HCT116 (cell line): ENCODE measurements around the gene UMODL1. TPM values are rescaled to one million over a fixed set of nuclear protein-coding genes. Genes with fewer than 3 reads are reported as not detected.

Source experiments
- ATAC-seq: fragments of 200-7000 bp; cut with Tn5 transposase; 2 replicates; pipeline ENCODE4 v1.9.1; 2020; ENCODE audit warnings: mild to moderate bottlenecking, moderate library complexity
- BruUV-seq: library from RNA; stranded (reverse); fragments of 400-500 nt; replicated peaks from 2 replicates; lab custom pipeline; 2021; lab: Mats Ljungman, UMichigan
- CTCF ChIA-PET: fragments of 300-600 bp; sonication (Branson Sonifier 250); formaldehyde crosslinking; loops from one replicate; lab custom pipeline; 2021; ENCODE audit warnings: antibody characterized with exemption; lab: Charles Lee
- POLR2A ChIA-PET: fragments of 300-600, 350-600 bp; sonication (Branson Sonifier 250); formaldehyde crosslinking; loops from one replicate; lab custom pipeline; 2021; ENCODE audit warnings: antibody characterized with exemption; lab: Charles Lee
- RAD21 ChIA-PET, 2 experiments: fragments of 300-600 bp; sonication (Branson Sonifier 250); formaldehyde crosslinking; loops; one replicate each; lab custom pipeline; 2023; ENCODE audit warnings: low total read pairs in 2 of 2; ENCODE audit not compliant: uncharacterized antibody in 2 of 2, unreplicated experiment in 2 of 2, low non-redundant PET in 1 of 2; lab: Charles Lee
- DNase-seq: peaks from one replicate; pipeline ENCODE4 v3.0.0-alpha.2; 2010; ENCODE audit warnings: low read depth, low spot score
- H2AFZ ChIP-seq: fragments of 200-600 bp; shearing (Covaris generic), sonication (generic); 2 replicates; pipeline ENCODE4 v1.6.1; 2017; ENCODE audit warnings: low read depth, mixed run types, mixed read lengths, antibody characterized with exemption, low read length; ENCODE audit not compliant: poor library complexity, severe bottlenecking
- H3K27ac ChIP-seq: 2 replicates; pipeline ENCODE4 v1.5.1; 2012; ENCODE audit warnings: low read depth, low read length
- H3K27me3 ChIP-seq: fragments of 200-600 bp; sonication (generic); 2 replicates; pipeline ENCODE4 v1.6.1; 2016; ENCODE audit warnings: mixed run types, low read length, mixed read lengths; ENCODE audit not compliant: insufficient read depth
- H3K36me3 ChIP-seq, 2 experiments: fragments of 200-500 bp in 1 of 2; fragments of 200-600 bp in 1 of 2; sonication (Bioruptor generic) in 1 of 2; sonication (generic) in 1 of 2; 2 replicates each; pipeline versions ENCODE4 v1.5.1 to v1.6.1; 2014 to 2016; ENCODE audit warnings: low read length in 2 of 2, inconsistent platforms in 1 of 2, mixed read lengths in 1 of 2, mixed run types in 1 of 2; ENCODE audit not compliant: insufficient read depth in 2 of 2, control insufficient read depth in 1 of 2
- H3K4me1 ChIP-seq, 2 experiments: fragments of 200-600 bp in 1 of 2; sonication (generic) in 1 of 2; 2 replicates each; pipeline versions ENCODE4 v1.5.1 to v1.6.1; 2012 to 2017; ENCODE audit warnings: low read length in 2 of 2, inconsistent platforms in 1 of 2, mild to moderate bottlenecking in 1 of 2, mixed read lengths in 1 of 2, mixed run types in 1 of 2, moderate library complexity in 1 of 2; ENCODE audit not compliant: insufficient read depth in 2 of 2, control insufficient read depth in 1 of 2
- H3K4me2 ChIP-seq: fragments of 200-600 bp; sonication (generic); 2 replicates; pipeline ENCODE4 v1.6.1; 2017; ENCODE audit warnings: mixed run types, low read length, mixed read lengths
- H3K4me3 ChIP-seq, 2 experiments: fragments of 200-600 bp in 1 of 2; sonication (generic) in 1 of 2; replicated peaks in 1 of 2; 2 replicates each; pipeline ENCODE4 v1.5.1; 2011 to 2016; ENCODE audit warnings: low read length in 2 of 2, control low read depth in 1 of 2, low read depth in 1 of 2, mild to moderate bottlenecking in 1 of 2, mixed read lengths in 1 of 2, mixed run types in 1 of 2
- H3K79me2 ChIP-seq: fragments of 200-600 bp; sonication (generic); 2 replicates; pipeline ENCODE4 v1.6.1; 2017; ENCODE audit warnings: mild to moderate bottlenecking, mixed run types, low read length, moderate library complexity, mixed read lengths; ENCODE audit not compliant: insufficient read depth
- H3K9ac ChIP-seq: fragments of 200-600 bp; sonication (generic); 2 replicates; pipeline ENCODE4 v1.6.1; 2016; ENCODE audit warnings: low read length, mixed read lengths
- H3K9me2 ChIP-seq: fragments of 200-600 bp; sonication (generic), shearing (Covaris generic); 2 replicates; pipeline ENCODE4 v1.6.1; 2017; ENCODE audit warnings: mixed run types, mild to moderate bottlenecking, moderate library complexity; ENCODE audit not compliant: insufficient read depth
- H3K9me3 ChIP-seq, 2 experiments: fragments of 200-500 bp in 1 of 2; fragments of 200-600 bp in 1 of 2; sonication (Bioruptor generic) in 1 of 2; sonication (generic) in 1 of 2; 2 replicates each; pipeline ENCODE4 v1.6.1; 2014 to 2017; ENCODE audit warnings: low read length in 2 of 2, mixed read lengths in 2 of 2, inconsistent platforms in 1 of 2, low read depth in 1 of 2, mild to moderate bottlenecking in 1 of 2, mixed run types in 1 of 2, moderate library complexity in 1 of 2; ENCODE audit not compliant: control insufficient read depth in 1 of 2, insufficient read depth in 1 of 2
- H4K20me1 ChIP-seq: fragments of 200-600 bp; sonication (generic), shearing (Covaris generic); 2 replicates; pipeline ENCODE4 v1.6.1; 2017; ENCODE audit warnings: mixed run types, mild to moderate bottlenecking, moderate library complexity; ENCODE audit not compliant: insufficient read depth
- CBX3 ChIP-seq: IDR thresholded peaks from 2 replicates; pipeline ENCODE4 v1.6.1; 2012; ENCODE audit warnings: low read depth
- CTCF ChIP-seq, 3 experiments: fragments of 200-600 bp in 1 of 3; sonication (generic) in 1 of 3; IDR thresholded peaks in 2 of 3; conservative IDR thresholded peaks in 1 of 3; 2 replicates each; pipeline ENCODE4 v1.5.1; 2012 to 2017; ENCODE audit warnings: low read depth in 2 of 3, low read length in 2 of 3, antibody characterized with exemption in 1 of 3, borderline replicate concordance in 1 of 3, control low read depth in 1 of 3, mild to moderate bottlenecking in 1 of 3, mixed read lengths in 1 of 3, mixed run types in 1 of 3, moderate library complexity in 1 of 3; ENCODE audit not compliant: insufficient read depth in 1 of 3
- EGR1 ChIP-seq: IDR thresholded peaks from 2 replicates; pipeline ENCODE4 v1.6.1; 2012; ENCODE audit warnings: low read depth
- EZH2 ChIP-seq: fragments of 200-600 bp; sonication (generic); IDR thresholded peaks from 2 replicates; pipeline ENCODE4 v1.6.1; 2017; ENCODE audit warnings: antibody characterized with exemption, mixed run types
- EZH2phosphoT487 ChIP-seq: fragments of 200-600 bp; IDR thresholded peaks from 2 replicates; pipeline ENCODE4 v1.6.1; 2018; ENCODE audit warnings: antibody characterized with exemption, borderline replicate concordance
- FOSL1 ChIP-seq: IDR thresholded peaks from 2 replicates; pipeline ENCODE4 v1.6.1; 2012; ENCODE audit warnings: low read depth
- MAX ChIP-seq: IDR thresholded peaks from 2 replicates; pipeline ENCODE4 v1.6.1; 2012
- POLR2A ChIP-seq: IDR thresholded peaks from 2 replicates; pipeline ENCODE4 v1.7.0; 2011; ENCODE audit warnings: borderline replicate concordance; ENCODE audit not compliant: insufficient read depth, insufficient read length; ENCODE audit errors: extremely low read depth
- RAD21 ChIP-seq: IDR thresholded peaks from 2 replicates; pipeline ENCODE4 v1.6.1; 2012; ENCODE audit warnings: low read depth, mild to moderate bottlenecking
- SIN3A ChIP-seq: IDR thresholded peaks from 2 replicates; pipeline ENCODE4 v1.6.1; 2012; ENCODE audit warnings: low read depth
- SP1 ChIP-seq: IDR thresholded peaks from 2 replicates; pipeline ENCODE4 v1.6.1; 2012; ENCODE audit warnings: low read depth
- SRF ChIP-seq: IDR thresholded peaks from 2 replicates; pipeline ENCODE4 v1.6.1; 2012; ENCODE audit warnings: low read depth
- YY1 ChIP-seq: IDR thresholded peaks from 2 replicates; pipeline ENCODE4 v1.6.1; 2011; ENCODE audit warnings: low read length, low read depth, moderate library complexity, mild to moderate bottlenecking; ENCODE audit not compliant: insufficient replicate concordance; ENCODE audit errors: extremely low read depth
- ZFX ChIP-seq: fragments of 450-650 bp; IDR thresholded peaks from 2 replicates; pipeline ENCODE4 v1.6.1; 2017
- ZNF274 ChIP-seq: fragments of 200-500 bp; sonication (Bioruptor generic); IDR thresholded peaks from 2 replicates; pipeline ENCODE4 v1.6.1; 2014; ENCODE audit warnings: mild to moderate bottlenecking, low read depth, low read length, inconsistent platforms
- intact Hi-C: fragments of 100-400 bp; cut with micrococcal nuclease; formaldehyde crosslinking; loops from 2 replicates; pipeline ENCODE4 v1.10.0; 2022
- total RNA-seq: library from RNA; stranded (reverse); gene quantifications from one replicate; pipeline ENCODE4 v1.2.1, GENCODE V29; 2021; ENCODE audit not compliant: unreplicated experiment

The UMODL1 gene
- total RNA-seq, 1 experiment from 2014 or later, result not detected

GRCh38 chr21:42109473-42109872, 38.4 kb downstream of the UMODL1 start (continued):
- no peak for TF ChIP-seq YY1

DNA sequence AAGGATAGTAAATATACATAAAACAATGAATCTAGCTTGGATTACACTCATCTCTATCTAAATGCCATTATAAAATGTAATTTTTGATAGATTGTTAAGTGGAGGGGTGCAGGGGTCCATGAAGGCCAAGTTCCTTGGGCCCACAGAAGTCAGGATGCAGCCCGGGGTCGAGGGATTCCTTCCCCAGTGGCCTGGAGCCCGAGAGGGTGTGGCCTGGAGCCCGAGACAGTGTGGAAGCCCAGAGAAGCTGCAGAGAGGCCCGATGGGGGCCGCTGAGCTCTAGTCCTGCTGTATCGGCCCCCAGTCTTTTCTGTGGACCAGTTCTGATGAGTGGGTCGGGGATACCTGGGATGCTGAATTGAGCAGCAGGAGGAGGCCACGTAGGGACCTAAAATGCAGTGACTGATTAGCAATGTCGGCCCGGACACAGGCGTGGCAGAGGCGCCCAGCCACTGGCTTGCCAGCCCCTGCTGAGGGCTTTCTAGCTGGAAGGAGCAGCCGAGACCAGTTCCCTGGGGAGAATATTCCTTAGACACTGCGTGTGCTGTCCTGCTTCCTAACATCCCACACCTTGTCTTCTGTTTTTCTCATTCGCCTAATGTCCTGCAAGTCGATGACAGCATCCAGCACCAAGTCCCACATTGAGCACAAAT, 38.9 kb downstream of the UMODL1 start:
- Histone ChIP-seq H3K79me2 (no peaks in the 10 kb centered on the region), H4K20me1 (no peaks in the 10 kb centered on the region), H2AFZ (no peak overlapping the region), H3K36me3 (no peaks in the 10 kb centered on the region), H3K9me2 (no peaks in the 10 kb centered on the region), H3K4me2 (no peak overlapping the region), H3K27me3 (peaks cover 6% of the 10 kb centered on the region; the same call in 1 of the 2 replicates), H3K4me1 (peaks cover 0 to 4% of the 10 kb centered on the region in 2 experiments; a peak in 1 of 4 replicates), H3K9me3 (no peaks in the 10 kb centered on the region), H3K27ac (no peak overlapping the region), H3K9ac (no peak overlapping the region), H3K4me3 (no peak overlapping the region)
- ChIA-PET RAD21 (no interaction called here), POLR2A (no interaction called here), CTCF (no interaction called here)
- intact Hi-C loops, result loop anchor here (10.0 kb wide), 1 partner anchor 235 kb away; the partner anchor contains the start of gene PRDM15
- TF ChIP-seq MAX (no peak), SRF (no peak), RAD21 (no peak), EZH2phosphoT487 (no peak), FOSL1 (no peak), CTCF (IDR thresholded peaks at IDR 0.05 in 2 of 3, conservative IDR thresholded peaks at IDR 0.05 in 1 of 3; ENCODE audit: borderline replicate concordance in 1 of 3, insufficient read depth in 1 of 3, low read depth in 2 of 3, low read length in 2 of 3) (no peak), ZNF274 (no peak), POLR2A (no peak), SP1 (no peak), EGR1 (no peak), SIN3A (no peak), EZH2 (no peak), ZFX (no peak), YY1 (no peak), CBX3 (no peak)
- DNase-seq (no peak), ATAC-seq (no peak)
- BruUV-seq, result no TSS peak
